ENCODE results near the gene LAT.

GRCh38 chr16:28967156-28967555 is 17.7 kb upstream of the LAT start:
- TF ChIP-seq CTCF (IDR thresholded peaks at IDR 0.05 in 4 of 5, conservative IDR thresholded peaks at IDR 0.05 in 1 of 5) = no peak
- no peak for TF ChIP-seq POLR2A (IDR thresholded peaks at IDR 0.05)

Measured in gastrocnemius medialis (tissue), 4 donors.